Gastrocnemius medialis (tissue), 4 donors: ENCODE data around the gene ZNF521.

Experiments used
- CTCF ChIP-seq, 5 experiments: fragments of 450-650 bp in 3 of 5; fragments of 200-600 bp in 2 of 5; sonication (generic) in 2 of 5; IDR thresholded peaks in 4 of 5; conservative IDR thresholded peaks in 1 of 5; 1 replicate in 4 of 5; 2 replicates in 1 of 5; pipeline ENCODE4 v1.5.1; 2016 to 2019; ENCODE audit warnings: antibody characterized with exemption in 5 of 5, mild to moderate bottlenecking in 3 of 5, moderate library complexity in 3 of 5
- POLR2A ChIP-seq, 2 donors: fragments of 450-650 bp; IDR thresholded peaks; one replicate each; pipeline ENCODE4 v1.6.1; 2017; ENCODE audit warnings: antibody characterized with exemption in 2 of 2, mild to moderate bottlenecking in 2 of 2, moderate library complexity in 2 of 2

- TF ChIP-seq CTCF (IDR thresholded peaks at IDR 0.05 in 4 of 5, conservative IDR thresholded peaks at IDR 0.05 in 1 of 5) (no peak), POLR2A (IDR thresholded peaks at IDR 0.05) (no peak)
Measured at GRCh38 chr18:25316381-25317018, 35.5 kb downstream of the ZNF521 start.
